ENCODE results near the gene AP4M1. TPM values are rescaled to one million over a fixed set of nuclear protein-coding genes. Genes with fewer than 3 reads are reported as not detected.

The AP4M1 gene, protein sequence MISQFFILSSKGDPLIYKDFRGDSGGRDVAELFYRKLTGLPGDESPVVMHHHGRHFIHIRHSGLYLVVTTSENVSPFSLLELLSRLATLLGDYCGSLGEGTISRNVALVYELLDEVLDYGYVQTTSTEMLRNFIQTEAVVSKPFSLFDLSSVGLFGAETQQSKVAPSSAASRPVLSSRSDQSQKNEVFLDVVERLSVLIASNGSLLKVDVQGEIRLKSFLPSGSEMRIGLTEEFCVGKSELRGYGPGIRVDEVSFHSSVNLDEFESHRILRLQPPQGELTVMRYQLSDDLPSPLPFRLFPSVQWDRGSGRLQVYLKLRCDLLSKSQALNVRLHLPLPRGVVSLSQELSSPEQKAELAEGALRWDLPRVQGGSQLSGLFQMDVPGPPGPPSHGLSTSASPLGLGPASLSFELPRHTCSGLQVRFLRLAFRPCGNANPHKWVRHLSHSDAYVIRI
- total RNA-seq, result 12.6 and 16.8 TPM in 2 replicates

DNA sequence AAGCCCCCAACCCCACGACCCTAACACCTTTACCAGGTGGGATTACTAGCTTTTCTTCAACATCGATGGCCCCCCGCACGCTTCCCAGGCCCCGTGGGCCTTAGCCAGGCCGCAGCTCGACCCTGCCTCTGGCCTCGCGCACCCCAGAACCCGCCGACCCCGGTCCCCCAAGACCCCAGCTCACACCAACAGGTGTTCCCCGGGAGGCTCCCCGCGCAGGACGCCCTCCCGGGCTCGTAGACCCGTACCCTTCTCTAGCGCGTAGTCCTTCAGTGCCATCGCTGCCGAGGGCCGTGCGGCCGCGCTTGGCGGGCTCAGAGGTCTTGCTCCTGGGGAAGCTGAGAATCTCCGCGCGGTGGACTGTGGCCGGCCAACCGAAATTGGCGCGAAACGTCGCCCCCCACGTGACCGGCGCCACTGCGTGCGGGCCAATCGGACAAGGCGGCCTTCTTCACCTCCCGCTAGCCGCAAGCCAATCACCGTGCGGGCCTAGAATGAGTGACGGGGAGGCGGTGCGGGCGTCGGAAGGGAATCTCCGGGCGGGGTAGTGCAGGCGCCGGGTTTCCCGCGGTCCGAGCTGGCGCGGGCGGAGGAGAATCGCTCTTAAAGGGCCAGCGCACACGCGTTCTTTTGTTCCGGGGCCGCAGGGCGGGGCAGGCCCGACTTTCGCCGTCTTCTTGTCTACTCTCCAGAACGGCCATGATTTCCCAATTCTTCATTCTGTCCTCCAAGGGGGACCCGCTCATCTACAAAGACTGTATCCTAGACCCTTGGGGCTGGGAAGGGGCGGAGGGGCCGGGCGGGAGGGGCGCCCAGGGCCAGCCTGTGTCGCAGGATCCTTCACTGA, at the start of gene AP4M1, which contains the start of gene MCM7:
AP4M1 (plus strand) TSS at position 628 of the 847 bp plus-strand sequence; CDS start at position 700, 72 bp downstream.
MCM7 (minus strand) TSS at position 382 of the 847 bp plus-strand sequence; CDS start at position 279, 103 bp downstream.

GRCh38 chr7:100081535-100082102, 19.8 kb upstream of the AP4M1 start, which contains the start of gene ZNF3:
ZNF3 (minus strand) TSS chr7:100081723; CDS start chr7:100077357, 4,366 bp downstream.

DNA sequence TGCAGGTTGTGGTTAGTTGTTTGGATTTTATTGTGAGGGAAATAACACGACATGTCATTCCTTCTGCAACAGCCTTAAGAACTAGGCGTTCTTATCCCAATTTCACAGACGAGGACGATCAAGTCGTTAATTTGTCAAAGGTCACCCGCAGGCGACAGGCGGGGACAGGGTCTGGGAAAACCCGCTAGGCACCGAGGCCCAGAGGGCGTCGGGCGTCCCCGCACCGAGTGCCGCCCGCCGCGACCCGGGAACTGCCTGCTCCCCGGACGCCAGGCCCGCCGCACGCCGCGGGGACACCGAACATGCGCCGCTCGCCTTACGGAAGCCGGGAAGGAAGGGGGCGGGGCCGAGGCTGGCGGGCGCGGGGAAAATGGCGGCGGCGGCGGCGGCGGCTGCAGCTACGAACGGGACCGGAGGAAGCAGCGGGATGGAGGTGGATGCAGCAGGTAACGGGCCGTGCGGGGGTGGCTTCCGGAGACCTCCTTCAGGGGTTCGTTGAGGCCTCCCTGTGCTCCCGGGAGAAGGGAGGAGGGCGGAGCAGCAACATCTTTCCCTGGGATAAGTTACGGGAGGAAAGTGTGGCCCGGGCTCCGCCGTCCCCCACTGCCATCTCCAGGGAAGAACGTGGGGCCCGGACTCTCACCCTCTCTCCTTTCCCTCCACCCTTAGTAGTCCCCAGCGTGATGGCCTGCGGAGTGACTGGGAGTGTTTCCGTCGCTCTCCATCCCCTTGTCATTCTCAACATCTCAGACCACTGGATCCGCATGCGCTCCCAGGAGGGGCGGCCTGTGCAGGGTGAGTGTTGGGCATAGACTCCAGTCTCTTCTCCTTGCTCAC, 12.6 kb upstream of the AP4M1 start, which contains the start of gene COPS6:
COPS6 (plus strand) TSS at position 349 of the 837 bp plus-strand sequence; CDS start at position 371, 22 bp downstream.

DNA sequence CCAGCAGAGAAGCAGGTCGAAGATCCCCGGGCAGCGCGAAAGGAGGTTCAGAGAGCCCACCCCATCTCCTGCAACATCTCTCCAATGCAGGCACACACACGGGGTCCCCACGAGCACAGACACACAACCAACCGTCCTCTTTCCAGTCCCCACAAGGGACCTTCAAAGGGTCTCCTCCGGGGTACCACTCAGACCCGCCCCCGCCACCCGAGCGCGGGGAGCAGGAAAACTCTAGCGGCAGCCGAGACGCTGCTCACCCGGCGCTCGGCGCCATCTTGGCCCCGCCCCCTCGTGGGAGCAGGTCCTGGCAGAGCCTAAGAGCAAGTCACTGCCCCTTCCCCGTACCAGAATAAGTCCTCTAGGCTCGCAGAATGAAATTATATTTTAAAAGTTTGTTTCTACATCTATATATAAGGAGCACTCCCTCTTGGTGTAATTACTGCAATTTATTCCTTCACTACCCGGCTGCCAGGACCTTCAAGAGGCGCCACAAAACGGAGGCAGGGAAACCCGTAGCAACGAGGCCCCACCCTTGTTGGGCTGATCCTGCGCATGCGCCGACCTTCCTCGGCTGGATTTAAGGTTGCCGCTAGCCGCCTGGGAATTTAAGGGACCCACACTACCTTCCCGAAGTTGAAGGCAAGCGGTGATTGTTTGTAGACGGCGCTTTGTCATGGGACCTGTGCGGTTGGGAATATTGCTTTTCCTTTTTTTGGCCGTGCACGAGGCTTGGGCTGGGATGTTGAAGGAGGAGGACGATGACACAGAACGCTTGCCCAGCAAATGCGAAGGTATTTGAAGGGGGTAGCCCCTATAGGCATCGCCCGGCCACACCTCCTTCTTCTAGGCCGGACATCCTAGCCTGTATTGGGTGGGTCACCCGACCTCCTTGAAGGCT, 17.9 kb downstream of the AP4M1 start, which contains the start of the genes CNPY4 and TAF6:
CNPY4 (plus strand) TSS at position 563 of the 898 bp plus-strand sequence; CDS start at position 674, 111 bp downstream.
TAF6 (minus strand) TSS at position 287 of the 898 bp plus-strand sequence. CDS start 5,149 bp downstream, outside the sequence.

DNA sequence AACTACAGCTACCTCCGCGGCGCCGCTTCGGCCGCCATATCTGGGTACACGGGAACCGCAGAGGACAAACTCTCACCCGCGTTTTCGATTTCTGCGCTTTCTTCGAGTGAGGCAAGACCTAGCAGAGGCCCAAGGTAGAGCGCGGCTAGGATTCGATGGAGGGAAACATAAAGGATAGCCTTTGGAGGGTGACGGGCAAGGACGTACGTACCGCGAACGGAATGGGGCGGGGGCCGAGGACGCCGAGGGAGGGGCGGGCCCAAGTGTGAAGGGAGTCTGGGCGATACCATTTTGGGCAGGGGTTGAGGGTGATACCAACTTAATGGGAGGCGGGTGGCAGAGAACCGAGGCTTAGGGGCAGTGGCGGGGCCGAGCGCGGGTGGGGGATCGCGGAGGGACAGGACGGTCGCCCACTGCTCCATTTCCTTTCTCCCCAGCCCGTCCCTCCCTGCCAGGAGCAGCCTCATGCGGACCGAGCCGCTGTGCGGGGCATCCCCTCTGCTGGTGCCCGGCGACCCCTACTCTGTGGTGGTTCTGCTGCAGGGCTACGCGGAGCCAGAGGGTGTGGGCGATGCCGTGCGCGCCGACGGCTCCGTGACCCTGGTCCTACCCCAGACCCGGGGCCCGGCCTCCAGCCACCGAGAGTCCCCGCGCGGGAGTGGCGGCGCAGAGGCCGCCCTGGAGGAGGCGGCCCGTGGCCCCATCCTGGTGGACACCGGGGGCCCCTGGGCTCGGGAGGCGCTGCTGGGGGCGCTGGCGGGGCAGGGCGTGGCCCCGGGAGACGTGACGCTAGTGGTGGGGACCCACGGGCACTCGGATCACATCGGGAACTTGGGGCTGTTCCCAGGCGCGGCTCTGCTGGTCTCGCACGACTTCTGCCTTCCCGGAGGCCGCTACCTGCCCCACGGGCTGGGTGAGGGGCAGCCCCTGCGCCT, 25.8 kb downstream of the AP4M1 start, which contains the start of gene MBLAC1:
MBLAC1 (plus strand) TSS at position 37 of the 935 bp plus-strand sequence; CDS start at position 466, 429 bp downstream.

GRCh38 chr7:100148559-100149328, 47.3 kb downstream of the AP4M1 start, which contains the start of gene LAMTOR4:
LAMTOR4 (plus strand) TSS chr7:100148918; CDS start chr7:100148973, 55 bp downstream.

Other genes with a start within 250 kb of the AP4M1 start
- gene OR2AE1, start 224.6 kb upstream of the AP4M1 start, total RNA-seq, result 0.21 TPM in 1 of 2 replicates, not detected in the other
- 23.9 and 38.2 TPM in 2 replicates for gene TRIM4, start 182.1 kb upstream of the AP4M1 start, total RNA-seq
- gene GJC3, start 172.0 kb upstream of the AP4M1 start, total RNA-seq, result 0.14 TPM in 1 of 2 replicates, not detected in the other
- gene AZGP1, start 125.6 kb upstream of the AP4M1 start, total RNA-seq, result 1.0 and 1.3 TPM in 2 replicates
- 40.3 and 61.4 TPM in 2 replicates for gene ZKSCAN1, start 86.0 kb upstream of the AP4M1 start, total RNA-seq
- gene ZSCAN21, start 51.9 kb upstream of the AP4M1 start, total RNA-seq, result 11.0 and 15.4 TPM in 2 replicates
- gene ZNF3, start 19.9 kb upstream of the AP4M1 start, total RNA-seq, result 22.2 and 28.9 TPM in 2 replicates
- gene COPS6, start 12.7 kb upstream of the AP4M1 start, total RNA-seq, result 56.0 and 63.2 TPM in 2 replicates
- 25.6 and 27.3 TPM in 2 replicates for gene MCM7, start 246 bp upstream of the AP4M1 start, total RNA-seq
- gene TAF6, start 17.7 kb downstream of the AP4M1 start, total RNA-seq, result 23.6 and 46.7 TPM in 2 replicates
- gene CNPY4, start 18.0 kb downstream of the AP4M1 start, total RNA-seq, result 1.4 and 4.6 TPM in 2 replicates
- 1.00 and 1.0 TPM in 2 replicates for gene MBLAC1, start 25.3 kb downstream of the AP4M1 start, total RNA-seq
- gene LAMTOR4, start 47.3 kb downstream of the AP4M1 start, total RNA-seq, result 37.9 and 61.5 TPM in 2 replicates
- 6.2 and 8.7 TPM in 2 replicates for gene TRAPPC14, start 57.1 kb downstream of the AP4M1 start, total RNA-seq
- 0.34 and 1.1 TPM in 2 replicates for gene GAL3ST4, start 67.0 kb downstream of the AP4M1 start, total RNA-seq
- 1.4 and 2.1 TPM in 2 replicates for gene GPC2, start 75.7 kb downstream of the AP4M1 start, total RNA-seq
- gene STAG3, start 76.3 kb downstream of the AP4M1 start, total RNA-seq, result 0.07 and 0.34 TPM in 2 replicates
- gene PVRIG, start 118.3 kb downstream of the AP4M1 start, total RNA-seq, result not detected in 2 replicates
- gene SPDYE3, start 206.1 kb downstream of the AP4M1 start, total RNA-seq, result not detected in 2 replicates

All from nasal cavity respiratory epithelium epithelial cell of viscerocranial mucosa (primary cell).